Loucy (cell line): ENCODE data around the gene TNNT2.
A peak's percentile ranks its signal among the peaks of the same experiment; 100 is the strongest.

ENCODE experiments used
- H2AFZ ChIP-seq: fragments of 200-600 bp; sonication (generic); 2 replicates; pipeline ENCODE4 v1.6.0; 2016; ENCODE audit warnings: antibody characterized with exemption, mild to moderate bottlenecking, low read length, moderate library complexity
- H3F3A ChIP-seq: fragments of 200-600 bp; 2 replicates; pipeline ENCODE4 v1.6.0; 2016; ENCODE audit warnings: antibody characterized with exemption, low read depth, mild to moderate bottlenecking
- H3K27me3 ChIP-seq: fragments of 200-600 bp; sonication (generic); 2 replicates; pipeline ENCODE4 v1.6.1; 2014; ENCODE audit warnings: low read length, mild to moderate bottlenecking; ENCODE audit not compliant: insufficient read depth, poor library complexity, severe bottlenecking
- H3K36me3 ChIP-seq: fragments of 200-600 bp; sonication (generic); 2 replicates; pipeline ENCODE4 v1.6.1; 2016; ENCODE audit warnings: low read length; ENCODE audit not compliant: insufficient read depth
- H3K4me1 ChIP-seq: fragments of 200-600 bp; sonication (generic); 2 replicates; pipeline ENCODE4 v1.5.1; 2014; ENCODE audit warnings: low read length, mild to moderate bottlenecking; ENCODE audit not compliant: insufficient read depth, poor library complexity, severe bottlenecking
- H3K4me2 ChIP-seq: fragments of 200-600 bp; sonication (generic); 2 replicates; pipeline ENCODE4 v1.6.0; 2014; ENCODE audit warnings: antibody characterized with exemption, low read length, low read depth, mild to moderate bottlenecking; ENCODE audit not compliant: poor library complexity, severe bottlenecking
- H3K4me3 ChIP-seq: fragments of 200-600 bp; sonication (generic); 2 replicates; pipeline ENCODE4 v1.5.1; 2014; ENCODE audit warnings: low read length, mild to moderate bottlenecking, mixed read lengths; ENCODE audit not compliant: poor library complexity, severe bottlenecking
- H3K79me2 ChIP-seq: fragments of 200-600 bp; sonication (generic); 2 replicates; pipeline ENCODE4 v1.6.1; 2014; ENCODE audit warnings: low read length; ENCODE audit not compliant: insufficient read depth
- H3K9ac ChIP-seq: fragments of 200-600 bp; sonication (generic); 2 replicates; pipeline ENCODE4 v1.6.0; 2014; ENCODE audit warnings: mild to moderate bottlenecking, low read depth, low read length, moderate library complexity; ENCODE audit not compliant: poor library complexity, severe bottlenecking
- H3K9me2 ChIP-seq: fragments of 200-600 bp; sonication (generic); replicated peaks from 2 replicates; pipeline ENCODE4 v1.6.1; 2016; ENCODE audit warnings: low read depth, low read length, mixed read lengths
- H3K9me3 ChIP-seq: fragments of 200-600 bp; sonication (generic); 2 replicates; pipeline ENCODE4 v1.6.1; 2014; ENCODE audit warnings: mild to moderate bottlenecking, antibody characterized with exemption, low read length, low read depth; ENCODE audit not compliant: insufficient read depth
- H4K20me1 ChIP-seq: fragments of 200-600 bp; sonication (generic); 2 replicates; pipeline ENCODE4 v1.6.0; 2014; ENCODE audit warnings: antibody characterized with exemption, low read length, mild to moderate bottlenecking; ENCODE audit not compliant: insufficient read depth, poor library complexity, severe bottlenecking
- EZH2phosphoT487 ChIP-seq: fragments of 200-600 bp; IDR thresholded peaks from 2 replicates; pipeline ENCODE4 v1.6.1; 2018; ENCODE audit warnings: antibody characterized with exemption, mild to moderate bottlenecking, moderate library complexity, borderline replicate concordance
- TF ChIP-seq, protein P1 (sequence below): fragments of 200-600 bp; sonication (generic); conservative IDR thresholded peaks from 2 replicates; pipeline ENCODE4 v1.5.1; 2014; ENCODE audit warnings: mild to moderate bottlenecking, antibody characterized with exemption, low read length

TNNT2 gene

DNA sequence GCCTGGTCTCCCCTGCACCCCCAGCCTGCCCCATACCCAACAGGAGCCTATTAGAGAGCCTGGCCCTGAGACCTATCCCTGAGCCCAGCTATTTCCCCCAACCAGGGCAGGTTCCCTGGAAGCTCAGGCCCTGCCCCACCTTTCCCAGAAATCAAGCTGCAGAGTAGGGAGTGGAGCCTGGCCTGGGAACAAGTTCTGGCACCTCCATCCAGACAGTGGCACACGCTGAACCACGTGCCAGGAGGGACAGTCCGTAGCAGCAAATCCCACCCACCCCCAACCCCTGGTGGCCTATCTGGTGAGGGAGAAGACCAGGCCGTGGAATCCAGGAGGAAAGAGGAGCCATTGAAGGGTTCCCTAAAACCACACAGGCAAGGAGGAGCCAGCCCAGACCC lies 22.6 kb downstream of the TNNT2 start:
- H3K4me1 ChIP-seq = no peaks in the 10 kb centered on the region
- no peak overlapping the region for H3K4me2 ChIP-seq
- H2AFZ ChIP-seq = no peak overlapping the region
- H3K79me2 ChIP-seq = no peaks in the 10 kb centered on the region
- no peaks in the 10 kb centered on the region for H4K20me1 ChIP-seq
- no peak for TF ChIP-seq EZH2phosphoT487
- TF ChIP-seq, protein P1, sequence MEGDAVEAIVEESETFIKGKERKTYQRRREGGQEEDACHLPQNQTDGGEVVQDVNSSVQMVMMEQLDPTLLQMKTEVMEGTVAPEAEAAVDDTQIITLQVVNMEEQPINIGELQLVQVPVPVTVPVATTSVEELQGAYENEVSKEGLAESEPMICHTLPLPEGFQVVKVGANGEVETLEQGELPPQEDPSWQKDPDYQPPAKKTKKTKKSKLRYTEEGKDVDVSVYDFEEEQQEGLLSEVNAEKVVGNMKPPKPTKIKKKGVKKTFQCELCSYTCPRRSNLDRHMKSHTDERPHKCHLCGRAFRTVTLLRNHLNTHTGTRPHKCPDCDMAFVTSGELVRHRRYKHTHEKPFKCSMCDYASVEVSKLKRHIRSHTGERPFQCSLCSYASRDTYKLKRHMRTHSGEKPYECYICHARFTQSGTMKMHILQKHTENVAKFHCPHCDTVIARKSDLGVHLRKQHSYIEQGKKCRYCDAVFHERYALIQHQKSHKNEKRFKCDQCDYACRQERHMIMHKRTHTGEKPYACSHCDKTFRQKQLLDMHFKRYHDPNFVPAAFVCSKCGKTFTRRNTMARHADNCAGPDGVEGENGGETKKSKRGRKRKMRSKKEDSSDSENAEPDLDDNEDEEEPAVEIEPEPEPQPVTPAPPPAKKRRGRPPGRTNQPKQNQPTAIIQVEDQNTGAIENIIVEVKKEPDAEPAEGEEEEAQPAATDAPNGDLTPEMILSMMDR = no peak
- no peaks in the 10 kb centered on the region for H3K9me2 ChIP-seq
- H3K9ac ChIP-seq = no peak overlapping the region
- H3K4me3 ChIP-seq = no peak overlapping the region
- H3K36me3 ChIP-seq = no peaks in the 10 kb centered on the region
- H3K27me3 ChIP-seq = no peaks in the 10 kb centered on the region
- H3F3A ChIP-seq = no peaks in the 10 kb centered on the region
- H3K9me3 ChIP-seq = no peaks in the 10 kb centered on the region

DNA sequence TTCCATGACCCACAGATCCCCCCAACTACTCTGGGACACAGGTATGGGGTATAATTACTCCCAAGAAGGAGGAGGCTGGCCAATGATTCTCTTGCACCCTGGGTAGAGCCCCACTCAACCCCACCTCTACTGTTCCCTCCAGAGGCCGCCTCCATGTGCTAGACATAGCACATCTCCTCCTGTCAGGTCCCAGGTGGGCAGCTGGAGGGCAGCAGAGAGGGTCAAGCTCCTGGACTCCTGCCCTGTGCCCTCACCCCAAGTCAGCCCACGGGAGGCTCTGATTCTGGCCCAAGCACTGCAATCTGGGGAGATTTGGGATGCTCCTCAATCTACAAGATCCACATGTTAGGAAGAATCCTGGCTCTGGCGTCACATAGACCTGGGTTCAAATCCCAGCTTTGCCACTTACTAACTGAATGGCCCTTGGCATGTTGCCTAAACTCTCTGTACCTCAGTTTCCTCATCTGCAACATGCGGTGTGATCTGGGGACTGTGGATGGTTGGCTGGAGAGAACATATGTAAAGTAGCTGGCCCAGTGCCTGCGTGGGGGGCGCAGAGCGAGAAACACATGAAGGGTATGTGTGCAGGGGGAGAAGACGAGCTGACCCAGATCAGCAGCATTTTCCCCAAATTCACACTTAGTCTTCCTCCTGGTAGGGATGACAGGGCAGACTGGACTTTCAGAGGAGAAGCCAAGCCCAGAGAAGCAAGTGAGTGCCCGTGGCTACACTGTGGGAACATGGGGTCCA lies 23.2 kb downstream of the TNNT2 start:
- Histone ChIP-seq H3K9me2 (no peaks in the 10 kb centered on the region), H3K79me2 (no peaks in the 10 kb centered on the region), H3F3A (no peaks in the 10 kb centered on the region), H2AFZ (no peak overlapping the region), H3K9ac (no peak overlapping the region), H3K9me3 (no peaks in the 10 kb centered on the region), H3K36me3 (no peaks in the 10 kb centered on the region), H3K4me3 (no peak overlapping the region), H3K4me1 (no peaks in the 10 kb centered on the region), H3K27me3 (no peaks in the 10 kb centered on the region), H4K20me1 (no peaks in the 10 kb centered on the region), H3K4me2 (no peak overlapping the region)
- TF ChIP-seq, protein P1 = peak; percentile 19; the same call in 1 of the 2 replicates
- no peak for TF ChIP-seq EZH2phosphoT487

DNA sequence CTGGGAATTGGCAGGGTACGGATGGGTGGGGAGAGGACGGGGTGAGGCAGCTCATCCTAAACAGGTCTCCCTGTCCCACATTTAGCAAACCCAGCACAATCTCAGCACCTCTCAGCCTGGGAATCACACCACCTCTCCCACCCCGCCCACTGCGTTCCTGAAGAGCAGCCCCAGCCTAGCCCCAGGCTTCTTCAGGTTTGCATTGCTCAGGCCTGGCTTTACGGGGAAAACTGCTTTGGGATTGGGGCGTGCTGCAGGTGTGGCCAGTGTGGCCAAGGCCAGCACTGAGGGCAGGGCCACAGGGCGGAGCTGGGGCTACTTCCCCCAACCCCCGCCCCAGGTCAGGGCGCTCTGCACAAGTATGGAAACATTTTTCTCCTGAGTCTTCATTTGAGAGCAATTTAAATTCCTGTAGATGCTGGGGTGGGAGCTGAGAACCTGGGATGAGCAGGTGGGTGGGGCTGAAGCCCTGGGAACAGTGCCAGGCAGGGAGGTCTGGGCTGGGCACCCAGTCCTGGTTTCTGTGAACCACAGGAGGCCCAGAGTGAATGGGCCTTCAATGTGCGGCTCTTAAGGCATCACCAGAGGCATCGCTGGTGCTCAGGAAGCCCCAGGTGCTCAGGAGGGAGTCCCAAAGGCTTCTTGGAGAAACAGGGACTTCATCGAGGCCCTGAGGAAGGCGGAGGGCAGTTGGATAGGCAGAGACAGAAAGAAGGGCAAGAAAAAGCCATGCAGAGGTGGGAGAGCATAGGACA lies 24.1 kb downstream of the TNNT2 start:
- no peak overlapping the region for H2AFZ ChIP-seq

More for the DNA sequence above, 24.1 kb downstream of the TNNT2 start:
- Histone ChIP-seq H4K20me1 (no peaks in the 10 kb centered on the region), H3K36me3 (no peaks in the 10 kb centered on the region), H3K9me3 (no peaks in the 10 kb centered on the region), H3K4me1 (no peaks in the 10 kb centered on the region), H3K27me3 (no peaks in the 10 kb centered on the region), H3K9ac (no peak overlapping the region), H3K4me3 (no peak overlapping the region), H3K9me2 (no peaks in the 10 kb centered on the region), H3F3A (no peaks in the 10 kb centered on the region), H3K79me2 (no peaks in the 10 kb centered on the region), H3K4me2 (no peak overlapping the region)
- TF ChIP-seq, protein P1 = no peak
- no peak for TF ChIP-seq EZH2phosphoT487
